ENCODE results near the gene SURF1.
"Not testable (repeated sequence)": the region's sequence is repeated elsewhere in the genome, so short reads cannot be mapped to it uniquely, and the experiment has no call there.

Gene SURF1

GRCh38 chr9:133383438-133383837 is 27.2 kb upstream of the SURF1 start:
- no peak for DNase-seq (ENCODE audit: low spot score)

DNA sequence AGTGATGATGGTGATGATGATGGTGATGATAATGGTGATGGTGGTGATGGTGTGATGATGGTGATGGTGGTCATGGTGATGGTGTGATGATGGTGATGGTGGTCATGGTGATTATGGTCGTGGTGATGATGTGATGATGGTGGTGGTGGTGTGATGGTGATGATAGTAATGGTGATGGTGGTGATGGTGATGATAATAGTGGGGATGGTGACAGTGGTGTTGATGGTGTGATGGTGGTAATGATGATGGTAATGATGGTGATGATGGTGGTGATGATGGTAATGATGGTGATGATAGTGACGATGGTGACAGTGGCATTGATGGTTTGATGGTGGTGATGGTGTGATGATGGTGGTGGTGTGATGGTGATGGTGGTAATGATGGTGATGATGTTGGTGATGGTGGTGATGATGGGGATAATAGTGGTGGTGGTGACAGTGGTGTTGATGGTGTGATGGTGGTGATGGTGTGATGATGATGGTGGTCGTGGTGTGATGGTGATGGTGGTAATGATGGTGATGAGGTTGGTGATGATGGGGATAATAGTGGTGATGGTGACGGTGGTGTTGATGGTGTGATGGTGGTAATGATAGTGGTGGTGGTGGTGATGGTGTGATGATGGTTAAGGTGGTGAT is 26.3 kb upstream of the SURF1 start:
- DNase-seq (ENCODE audit: low spot score): no peak

DNA sequence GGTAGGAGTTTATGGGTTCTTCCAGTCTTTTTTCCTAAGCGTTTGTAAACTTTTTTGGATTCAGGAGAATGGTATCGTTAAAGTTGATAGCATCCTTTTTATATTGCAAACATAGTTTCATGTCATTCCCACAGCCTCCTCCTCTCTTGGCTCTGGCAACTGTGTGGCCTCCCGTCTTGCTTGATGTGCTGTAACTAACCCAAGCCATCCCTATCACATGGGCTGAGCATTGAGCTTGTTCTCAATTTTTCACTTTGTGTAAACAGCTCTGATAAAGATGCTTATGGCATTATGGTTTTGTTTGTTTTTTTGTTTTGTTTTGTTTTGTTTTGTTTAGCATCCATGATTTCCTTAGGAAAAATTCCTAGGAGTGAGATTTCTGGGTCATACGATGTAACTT is 24.4 kb upstream of the SURF1 start:
- DNase-seq (ENCODE audit: low spot score): no peak

- DNase-seq (ENCODE audit: low spot score): no peak
Measured at GRCh38 chr9:133379153-133380086, 23.1 kb upstream of the SURF1 start.

- DNase-seq (ENCODE audit: low spot score): no peak
Measured at GRCh38 chr9:133378408-133378962, 22.2 kb upstream of the SURF1 start.

GRCh38 chr9:133377721-133378216 is 21.5 kb upstream of the SURF1 start:
- no peak for DNase-seq (ENCODE audit: low spot score)

DNA sequence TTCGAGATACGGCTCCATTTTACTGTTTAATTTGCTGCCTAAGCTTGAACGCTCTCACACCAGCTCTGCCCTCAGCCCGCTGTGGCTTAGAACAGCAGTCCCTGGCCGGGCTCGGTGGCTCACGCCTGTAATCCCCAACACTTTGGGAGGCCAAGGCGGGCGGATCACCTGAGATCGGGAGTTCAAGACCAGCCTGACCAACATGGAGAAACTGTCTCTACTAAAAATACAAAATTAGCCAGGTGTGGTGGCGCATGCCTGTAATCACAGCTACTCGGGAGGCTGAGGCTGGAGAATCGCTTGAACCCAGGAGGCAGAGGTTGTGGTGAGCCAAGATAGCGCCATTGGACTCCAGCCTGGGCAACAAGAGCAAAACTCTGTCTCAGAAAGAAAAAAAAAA is 21.0 kb upstream of the SURF1 start:
- DNase-seq (ENCODE audit: low spot score): not testable (repeated sequence)

DNA sequence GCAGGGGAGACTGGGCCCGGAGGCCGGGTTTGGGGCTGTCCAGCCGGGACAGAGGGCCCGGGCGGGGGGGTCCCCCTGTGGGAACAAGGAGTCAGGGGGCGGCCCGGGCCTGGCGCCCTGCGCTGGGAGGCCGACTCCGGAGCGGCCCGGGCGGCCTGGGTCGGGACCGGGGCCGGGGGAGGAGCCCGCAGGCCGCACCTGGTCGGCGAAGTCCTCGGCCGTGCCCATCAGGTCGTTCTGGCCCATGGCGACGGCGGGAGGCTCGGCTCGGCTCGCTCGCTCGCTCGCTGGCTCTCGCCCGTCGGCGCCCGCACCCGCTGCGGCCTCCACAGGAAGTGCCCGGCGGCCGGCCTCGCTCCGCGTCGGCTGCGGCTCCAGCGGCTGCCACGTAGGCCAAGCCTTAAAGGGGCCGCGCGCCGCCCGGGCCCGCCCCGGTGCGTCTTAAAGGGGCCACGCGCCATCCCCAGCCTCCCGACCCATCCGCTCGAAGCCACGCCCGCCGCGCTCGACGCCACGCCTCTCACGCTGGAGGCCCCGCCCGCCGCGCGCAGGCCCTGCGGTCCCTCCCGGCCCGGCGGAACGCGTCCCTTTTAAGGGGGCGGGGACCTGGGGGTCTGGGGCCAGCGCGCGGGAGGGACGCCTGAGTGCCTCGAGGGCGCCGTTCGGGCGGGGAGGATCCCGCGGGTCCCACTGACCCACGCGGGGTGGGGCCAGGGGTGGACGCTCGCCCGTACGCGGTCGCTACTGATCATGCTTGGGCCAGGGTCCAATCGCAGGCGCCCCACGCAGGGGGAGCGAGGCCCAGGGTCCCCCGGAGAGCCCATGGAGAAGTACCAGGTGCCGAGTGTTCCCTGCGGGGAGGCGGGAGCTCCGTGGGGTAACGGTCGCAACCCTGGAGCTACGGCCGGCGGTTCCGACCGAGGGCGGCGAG is 19.7 kb upstream of the SURF1 start, which contains the start of the genes STKLD1 and SURF4:
Gene STKLD1, plus strand, starts transcription at position 643 of the 931 bp plus-strand sequence. Its CDS starts 108 bp downstream, at position 751.
Gene SURF4, minus strand, starts transcription at position 337 of the 931 bp plus-strand sequence. Its CDS starts 91 bp downstream, at position 246.
- DNase-seq (ENCODE audit: low spot score): peak; percentile 98

DNA sequence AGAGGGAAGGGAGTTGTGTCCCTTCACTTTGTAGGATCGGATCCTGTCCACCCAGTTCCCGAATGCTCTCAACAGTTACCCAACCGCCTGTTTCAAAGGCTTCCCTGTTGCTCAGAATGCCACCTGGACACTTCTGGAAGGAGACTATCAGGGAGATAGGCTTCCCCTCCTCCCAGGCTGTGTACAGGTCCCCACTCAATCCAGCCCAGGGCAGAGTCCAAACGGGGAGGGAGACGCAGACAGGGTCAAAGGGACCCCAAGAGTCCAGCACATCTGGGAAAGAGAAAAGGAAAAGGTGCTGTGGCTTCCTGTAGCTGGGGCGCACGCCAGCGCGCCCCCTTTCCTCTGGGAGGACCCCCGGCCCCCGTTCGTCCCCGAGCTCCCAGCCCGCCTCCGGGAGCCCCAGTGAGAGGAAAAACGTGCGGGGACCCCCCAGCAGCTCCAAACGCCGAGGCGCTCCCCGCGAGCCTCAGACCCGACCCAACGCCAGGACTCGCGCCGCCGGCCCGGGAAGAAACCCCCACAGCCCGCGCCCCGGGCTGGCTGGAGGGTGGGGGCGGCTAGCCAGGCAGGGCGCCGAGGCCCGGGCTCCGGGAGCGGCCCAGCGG is 18.9 kb upstream of the SURF1 start:
- DNase-seq (ENCODE audit: low spot score): no peak

DNA sequence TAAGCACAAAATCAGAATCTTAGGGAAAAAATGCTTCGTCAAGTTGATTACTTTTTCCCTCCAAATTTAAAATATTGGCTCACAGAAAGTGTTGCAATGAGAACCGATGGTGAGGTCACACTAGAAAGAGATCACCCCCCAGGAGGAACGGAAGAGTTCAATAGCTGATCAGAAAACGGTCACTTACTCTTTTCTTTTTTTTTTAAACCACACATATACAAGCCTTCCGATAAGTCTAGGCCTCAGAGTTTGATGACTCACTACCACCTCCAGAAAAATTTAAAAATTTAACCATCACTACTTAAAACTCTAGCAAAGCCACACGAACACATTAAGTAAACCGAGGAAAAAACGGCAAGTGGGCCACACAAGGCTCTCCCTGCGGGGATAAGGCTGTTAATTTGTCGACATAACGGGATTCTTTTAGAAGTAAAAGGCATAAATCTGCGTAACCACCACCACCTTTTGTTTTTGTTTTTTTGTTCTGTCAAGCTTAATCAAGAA is 18.4 kb upstream of the SURF1 start:
- no peak for DNase-seq (ENCODE audit: low spot score)

DNA sequence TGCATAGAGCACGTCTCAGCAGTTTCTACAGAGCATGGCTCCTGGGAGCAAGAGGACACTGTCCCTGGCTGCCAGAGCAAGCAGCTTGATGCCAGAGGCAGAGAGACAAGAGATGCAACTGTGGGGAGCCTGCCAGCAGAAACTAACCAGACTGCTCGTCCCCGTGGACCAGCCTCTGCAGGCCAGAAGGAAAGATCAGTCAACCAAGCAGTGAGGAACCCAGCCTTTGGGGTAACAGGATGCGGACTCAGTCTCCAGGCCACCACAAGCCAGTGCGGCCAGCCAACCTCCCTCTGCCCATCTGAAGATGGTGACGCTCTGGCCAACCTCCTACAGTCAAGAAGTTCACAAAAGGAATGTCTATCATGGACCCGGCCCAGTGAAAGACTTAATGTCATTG is 15.9 kb upstream of the SURF1 start:
- DNase-seq (ENCODE audit: low spot score): no peak

GRCh38 chr9:133371261-133371711 is 15.0 kb upstream of the SURF1 start:
- no peak for DNase-seq (ENCODE audit: low spot score)

GRCh38 chr9:133370685-133371084 is 14.4 kb upstream of the SURF1 start:
- DNase-seq (ENCODE audit: low spot score): no peak

GRCh38 chr9:133369933-133370332 is 13.6 kb upstream of the SURF1 start:
- DNase-seq (ENCODE audit: low spot score): no peak

GRCh38 chr9:133369422-133369821 is 13.1 kb upstream of the SURF1 start:
- no peak for DNase-seq (ENCODE audit: low spot score)

DNA sequence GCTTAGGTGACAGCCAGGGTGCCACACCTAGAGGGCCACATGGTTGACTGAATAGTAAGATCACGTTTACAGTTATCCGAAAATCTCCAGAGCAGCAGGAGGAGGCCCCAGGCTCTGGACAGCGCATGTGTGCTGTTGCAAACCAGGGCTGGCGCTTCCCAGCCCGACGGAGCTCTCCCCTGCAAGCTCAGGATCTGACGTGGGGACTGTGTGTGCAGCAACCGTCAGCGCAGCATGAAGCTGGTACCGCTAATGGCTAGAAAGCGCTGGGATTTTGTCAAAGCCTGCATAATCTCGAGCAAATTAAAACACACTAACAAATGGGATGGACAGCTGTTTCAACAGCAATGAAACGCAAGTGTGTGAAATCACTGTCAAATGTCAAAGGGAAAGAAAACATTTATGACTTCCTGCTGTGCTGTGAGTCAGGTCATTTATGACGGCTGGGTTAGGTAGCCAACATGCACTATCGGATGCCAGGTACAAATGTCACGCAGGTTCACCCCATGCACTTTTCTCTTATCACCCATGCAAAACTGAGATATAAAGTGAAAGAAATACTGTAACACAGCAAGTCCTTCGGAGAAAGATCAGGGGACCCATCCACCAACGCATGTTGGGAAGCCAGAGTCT is 12.1 kb upstream of the SURF1 start:
- DNase-seq (ENCODE audit: low spot score): no peak

DNA sequence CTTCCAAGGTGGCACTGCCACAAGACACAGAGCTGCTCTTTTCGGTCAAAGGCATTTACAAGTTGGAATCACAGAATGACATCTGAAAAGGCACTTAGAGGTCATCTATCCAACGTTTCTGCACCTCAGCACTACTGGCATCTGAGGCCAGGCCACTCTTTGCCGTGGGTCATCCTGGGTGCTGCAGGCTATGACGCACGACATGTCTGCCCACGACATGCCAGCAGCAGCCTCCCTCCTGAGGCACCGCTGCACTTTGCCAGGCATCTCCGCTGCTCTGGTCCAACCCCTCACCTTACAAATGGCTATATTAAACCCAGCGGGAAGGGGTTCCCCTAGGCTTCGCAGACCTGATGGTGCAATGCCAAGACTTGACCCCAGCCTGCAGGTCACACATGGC is 11.5 kb upstream of the SURF1 start:
- DNase-seq (ENCODE audit: low spot score): no peak

DNA sequence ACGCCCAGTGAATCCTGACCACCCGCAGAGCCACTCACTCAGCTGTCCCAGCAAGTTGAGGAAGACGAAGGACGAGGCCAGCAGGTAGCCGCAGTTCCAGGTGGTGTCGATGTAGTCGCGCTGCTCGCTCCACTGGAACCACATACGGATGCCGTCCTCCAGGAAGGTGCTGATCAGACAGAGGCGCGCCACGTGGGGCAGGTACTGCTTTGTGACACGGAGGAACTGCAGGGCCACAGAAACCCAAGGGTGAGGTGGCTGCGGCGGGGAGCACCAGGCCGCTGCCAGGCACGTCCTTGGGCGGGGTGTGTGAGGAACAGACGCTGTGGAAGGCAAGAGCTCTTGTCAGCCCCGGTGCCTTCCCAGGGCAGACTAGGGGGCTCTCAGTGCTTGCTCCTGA is 10.9 kb upstream of the SURF1 start:
- no peak for DNase-seq (ENCODE audit: low spot score)

DNA sequence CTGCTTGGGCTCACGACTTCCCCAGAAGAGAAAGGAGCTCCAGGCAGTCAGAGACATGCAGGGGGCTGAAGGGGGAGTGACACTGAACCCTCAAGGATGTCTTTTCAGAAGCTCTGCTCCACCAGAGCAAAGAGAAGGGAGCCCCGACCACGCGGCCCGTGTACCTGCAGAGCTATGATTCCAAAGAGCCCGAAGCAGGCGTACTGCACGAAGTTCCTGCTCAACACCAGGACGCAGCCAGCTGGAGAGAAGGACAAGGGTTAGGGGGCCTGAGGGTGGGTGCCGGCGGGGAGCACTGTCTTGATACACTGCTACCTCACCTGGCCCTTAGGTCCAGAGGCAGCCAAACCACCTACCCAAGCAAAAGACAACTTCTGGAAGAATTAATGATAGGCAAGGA is 10.1 kb upstream of the SURF1 start:
- no peak for DNase-seq (ENCODE audit: low spot score)

DNA sequence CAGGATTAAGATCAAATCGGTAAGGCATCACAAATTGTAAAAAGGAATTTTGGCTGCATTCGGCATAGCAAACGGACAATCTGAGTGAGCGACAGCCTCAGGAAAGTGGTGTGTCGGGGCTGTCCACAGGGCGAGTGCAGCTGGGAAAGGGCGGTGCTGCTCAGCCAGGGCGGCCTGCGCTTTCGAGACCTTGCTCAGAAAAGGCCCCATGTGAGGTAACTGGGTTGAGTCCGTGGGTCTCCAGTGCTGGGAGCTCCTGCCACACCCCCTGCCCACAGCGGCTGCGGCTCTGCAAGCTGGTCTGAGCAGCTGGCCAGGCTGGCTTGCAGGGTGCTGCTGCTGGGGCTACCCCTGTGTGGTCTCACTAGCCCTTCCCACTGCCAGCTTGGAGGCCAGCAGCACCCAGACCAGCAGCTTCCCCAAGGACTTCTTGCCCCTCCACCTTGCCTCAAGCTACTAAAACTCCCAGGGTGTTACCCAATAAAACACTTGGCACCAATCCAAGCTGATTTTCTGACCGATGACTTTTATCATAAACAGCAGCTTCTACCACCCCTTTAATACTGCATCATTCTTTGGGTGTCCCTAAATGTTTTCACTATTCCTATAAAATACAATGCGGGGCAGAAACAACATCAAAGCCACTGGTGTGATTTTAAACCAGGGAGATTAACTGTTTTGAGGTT is 6.2 kb upstream of the SURF1 start:
- no peak for DNase-seq (ENCODE audit: low spot score)
